ENCODE measurements around the gene CACNA1G. TPM values are rescaled to one million over a fixed set of nuclear protein-coding genes. Genes with fewer than 3 reads are reported as not detected.

The CACNA1G gene
- total RNA-seq, 1 donor from 2014 or later: 0.11 TPM

GRCh38 chr17:50664788-50665458, 104.4 kb downstream of the CACNA1G start:
- Mint-ChIP-seq H3K4me1 (ENCODE audit: unreplicated experiment) (peaks cover 34% of the 10 kb centered on the region), H3K36me3 (ENCODE audit: unreplicated experiment) (no peaks in the 10 kb centered on the region), H3K9me3 (ENCODE audit: unreplicated experiment) (no peaks in the 10 kb centered on the region), H3K27me3 (ENCODE audit: unreplicated experiment) (no peaks in the 10 kb centered on the region), H3K4me3 (ENCODE audit: unreplicated experiment) (no peak overlapping the region), H3K27ac (ENCODE audit: unreplicated experiment) (no peak overlapping the region)
- no peak for DNase-seq (ENCODE audit: extremely low spot score, unreplicated experiment)
- no peak for TF ChIP-seq CTCF (IDR thresholded peaks at IDR 0.05)

- Mint-ChIP-seq H3K4me1 (ENCODE audit: unreplicated experiment) (peaks cover 26% of the 10 kb centered on the region), H3K27ac (ENCODE audit: unreplicated experiment) (no peak overlapping the region), H3K4me3 (ENCODE audit: unreplicated experiment) (no peak overlapping the region), H3K9me3 (ENCODE audit: unreplicated experiment) (no peaks in the 10 kb centered on the region), H3K27me3 (ENCODE audit: unreplicated experiment) (no peaks in the 10 kb centered on the region), H3K36me3 (ENCODE audit: unreplicated experiment) (no peaks in the 10 kb centered on the region)
- DNase-seq (ENCODE audit: extremely low spot score, unreplicated experiment): no peak
- TF ChIP-seq CTCF (IDR thresholded peaks at IDR 0.05): no peak
Measured at GRCh38 chr17:50665838-50666237, 105.3 kb downstream of the CACNA1G start.

GRCh38 chr17:50666316-50666715, 105.8 kb downstream of the CACNA1G start:
- Mint-ChIP-seq H3K4me1 (ENCODE audit: unreplicated experiment) (peaks cover 23% of the 10 kb centered on the region), H3K4me3 (ENCODE audit: unreplicated experiment) (no peak overlapping the region), H3K9me3 (ENCODE audit: unreplicated experiment) (no peaks in the 10 kb centered on the region), H3K27ac (ENCODE audit: unreplicated experiment) (no peak overlapping the region), H3K36me3 (ENCODE audit: unreplicated experiment) (no peaks in the 10 kb centered on the region), H3K27me3 (ENCODE audit: unreplicated experiment) (no peaks in the 10 kb centered on the region)
- TF ChIP-seq CTCF (IDR thresholded peaks at IDR 0.05): no peak
- no peak for DNase-seq (ENCODE audit: extremely low spot score, unreplicated experiment)

GRCh38 chr17:50667259-50668024, 106.9 kb downstream of the CACNA1G start:
- Mint-ChIP-seq H3K27me3 (ENCODE audit: unreplicated experiment) (no peaks in the 10 kb centered on the region), H3K9me3 (ENCODE audit: unreplicated experiment) (no peaks in the 10 kb centered on the region), H3K36me3 (ENCODE audit: unreplicated experiment) (no peaks in the 10 kb centered on the region), H3K4me1 (ENCODE audit: unreplicated experiment) (peaks cover 13% of the 10 kb centered on the region), H3K27ac (ENCODE audit: unreplicated experiment) (no peak overlapping the region), H3K4me3 (ENCODE audit: unreplicated experiment) (no peak overlapping the region)
- TF ChIP-seq CTCF (IDR thresholded peaks at IDR 0.05): no peak
- DNase-seq (ENCODE audit: extremely low spot score, unreplicated experiment): no peak

Data from osteocyte (in vitro differentiated cells).